EH (cell line): ENCODE data around the gene ZNF792.
"Not testable (repeated sequence)": the region's sequence is repeated elsewhere in the genome, so short reads cannot be mapped to it uniquely, and the experiment has no call there.

ENCODE experiments used
- DNase-seq: peaks from one replicate; pipeline ENCODE4 v3.0.0-alpha.2; 2015; ENCODE audit warnings: low read depth

The ZNF792 gene

GRCh38 chr19:34963573-34964406, at the start of gene ZNF792:
Gene ZNF792, minus strand, starts transcription at chr19:34964229. Its CDS starts 567 bp downstream, at chr19:34963662.
- peak; percentile 59 for DNase-seq

- DNase-seq: peak; percentile 51
These were observed 49.2 kb upstream of the ZNF792 start for GRCh38 chr19:35013041-35013819.

DNA sequence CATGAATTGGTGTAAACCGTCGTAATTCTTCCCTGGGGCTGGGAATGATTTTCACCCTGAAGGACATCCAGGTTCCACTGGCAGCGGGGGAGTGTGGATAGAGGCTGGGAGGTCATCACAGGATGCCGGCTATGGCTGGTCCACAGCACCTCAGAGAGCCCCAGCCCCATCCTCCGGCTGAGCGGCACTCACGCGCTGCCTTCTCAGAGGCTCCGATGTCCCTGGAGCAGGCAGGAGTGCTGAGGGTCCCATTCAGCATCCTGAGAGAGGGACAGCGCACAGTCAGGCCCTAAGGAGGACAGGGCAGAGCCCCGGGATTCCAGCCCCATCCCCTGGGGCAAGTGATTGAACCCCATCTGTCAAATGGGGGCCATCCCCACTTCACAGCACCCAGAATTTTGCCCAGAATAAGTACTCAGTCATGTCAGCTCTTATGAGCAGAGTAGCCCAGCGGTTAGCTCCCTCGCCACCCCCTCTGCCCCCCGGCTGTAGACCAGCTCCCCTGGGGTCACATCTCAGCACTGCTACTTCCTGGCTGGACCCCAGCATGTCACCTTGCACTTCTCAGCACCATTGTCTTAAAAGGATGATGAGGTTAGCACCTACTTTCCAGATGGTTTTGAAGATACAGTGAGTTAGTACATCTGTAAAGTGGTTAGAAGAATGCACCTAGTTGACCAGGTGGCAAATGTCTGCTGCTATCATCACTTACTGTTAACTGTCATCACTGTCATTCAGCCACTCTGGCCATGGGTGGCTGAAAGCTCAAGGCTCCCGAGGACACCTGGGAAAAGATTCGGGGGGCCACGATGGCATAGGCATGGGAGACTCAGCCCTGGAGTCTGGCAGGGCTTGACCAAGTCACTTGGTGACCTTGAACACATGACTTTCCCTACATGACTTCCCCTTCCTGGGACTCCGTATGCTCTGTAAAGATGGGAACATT, 48.0 kb upstream of the ZNF792 start:
- no peak for DNase-seq

DNA sequence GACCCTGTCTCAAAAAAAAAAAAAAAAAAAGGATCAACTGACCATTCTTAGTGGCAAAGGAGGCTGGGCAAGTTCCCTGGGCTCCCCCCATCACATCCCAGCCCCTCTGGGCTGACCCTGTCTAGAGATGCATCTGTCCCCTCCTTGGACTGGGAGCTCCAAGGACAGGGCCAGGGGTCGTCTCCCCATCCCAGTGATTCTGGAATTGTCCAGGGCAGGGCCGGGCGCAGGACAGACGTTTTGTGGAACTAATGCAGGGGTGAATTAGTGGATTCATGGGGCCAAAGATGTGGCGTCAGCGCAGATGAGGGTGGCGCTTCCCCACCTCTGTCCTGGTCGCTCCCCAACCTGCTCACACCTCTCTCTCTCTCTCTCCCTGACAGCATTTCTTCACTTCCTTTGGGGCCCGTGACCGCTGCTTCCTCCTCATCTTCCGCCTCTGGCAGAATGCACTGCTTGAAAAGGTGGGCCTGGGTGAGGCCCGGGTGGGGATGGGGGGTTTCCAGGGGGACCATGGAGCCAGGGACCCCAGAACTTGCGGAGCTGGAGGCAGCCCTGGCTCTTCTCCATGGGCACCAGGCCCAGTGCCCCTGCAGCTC, 47.2 kb upstream of the ZNF792 start:
- DNase-seq: no peak

- DNase-seq: no peak
These were observed 45.7 kb upstream of the ZNF792 start for GRCh38 chr19:35009424-35010415.

DNA sequence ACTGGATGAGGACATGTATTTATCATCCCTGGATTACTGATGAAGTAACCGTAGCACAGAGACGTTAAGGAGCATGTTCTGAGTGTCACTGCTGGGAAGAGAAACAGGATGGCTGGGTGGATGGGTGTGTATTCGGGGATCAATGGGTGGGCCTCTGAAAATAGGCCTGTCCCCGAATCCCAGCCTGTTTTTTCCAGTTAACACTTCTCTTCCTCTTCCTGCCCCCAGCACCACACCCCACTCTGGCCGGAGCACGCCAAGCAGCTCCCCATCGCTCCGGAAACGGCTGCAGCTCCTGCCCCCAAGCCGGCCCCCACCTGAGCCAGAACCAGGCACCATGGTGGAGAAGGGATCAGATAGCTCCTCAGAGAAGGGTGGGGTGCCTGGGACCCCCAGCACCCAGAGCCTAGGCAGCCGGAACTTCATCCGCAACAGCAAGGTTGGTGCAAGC, 44.9 kb upstream of the ZNF792 start:
- DNase-seq: no peak

DNA sequence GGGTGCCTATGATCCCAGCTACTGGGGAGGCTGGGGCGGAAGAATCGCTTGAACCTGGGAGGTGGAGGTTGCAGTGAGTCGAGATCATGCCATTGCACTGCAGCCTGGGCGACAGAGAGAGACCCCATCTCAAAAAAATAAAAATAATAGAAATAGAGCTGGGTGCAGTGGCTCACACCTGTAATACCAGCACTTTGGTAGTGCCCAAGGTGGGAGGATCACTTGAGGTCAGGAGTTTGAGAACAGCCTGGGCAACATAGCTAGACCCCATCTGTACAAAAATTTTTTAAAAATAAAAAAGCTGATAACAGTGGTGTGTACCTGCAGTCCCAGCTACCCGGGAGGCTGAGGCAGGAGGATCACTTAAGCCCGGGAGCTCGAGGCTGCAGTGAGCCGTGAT, 43.4 kb upstream of the ZNF792 start:
- DNase-seq: not testable (repeated sequence)

DNA sequence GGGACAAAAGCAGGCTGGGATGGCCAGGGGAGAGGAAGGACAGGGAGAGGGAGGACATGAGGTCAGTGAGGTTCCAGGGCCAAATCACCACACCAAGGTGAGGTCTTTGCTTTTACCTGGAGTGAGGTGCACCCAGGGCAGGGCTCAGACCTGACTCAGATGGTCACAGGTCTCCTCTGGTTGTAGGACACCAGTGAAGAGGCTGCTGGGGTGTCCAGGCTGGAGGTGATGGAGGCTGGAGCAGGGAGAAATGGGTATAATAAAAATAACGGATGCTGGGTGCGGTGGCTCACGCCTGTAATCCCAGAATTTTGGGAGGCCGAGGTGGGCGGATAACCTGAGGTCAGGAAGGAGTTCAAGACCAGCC, 43.0 kb upstream of the ZNF792 start:
- no peak for DNase-seq

- DNase-seq: peak; percentile 82
These were observed 42.4 kb upstream of the ZNF792 start for GRCh38 chr19:35006342-35006998.

GRCh38 chr19:35006007-35006341, 41.9 kb upstream of the ZNF792 start:
- not testable (repeated sequence) for DNase-seq

GRCh38 chr19:35005256-35005977, 41.4 kb upstream of the ZNF792 start:
- DNase-seq: no peak

DNA sequence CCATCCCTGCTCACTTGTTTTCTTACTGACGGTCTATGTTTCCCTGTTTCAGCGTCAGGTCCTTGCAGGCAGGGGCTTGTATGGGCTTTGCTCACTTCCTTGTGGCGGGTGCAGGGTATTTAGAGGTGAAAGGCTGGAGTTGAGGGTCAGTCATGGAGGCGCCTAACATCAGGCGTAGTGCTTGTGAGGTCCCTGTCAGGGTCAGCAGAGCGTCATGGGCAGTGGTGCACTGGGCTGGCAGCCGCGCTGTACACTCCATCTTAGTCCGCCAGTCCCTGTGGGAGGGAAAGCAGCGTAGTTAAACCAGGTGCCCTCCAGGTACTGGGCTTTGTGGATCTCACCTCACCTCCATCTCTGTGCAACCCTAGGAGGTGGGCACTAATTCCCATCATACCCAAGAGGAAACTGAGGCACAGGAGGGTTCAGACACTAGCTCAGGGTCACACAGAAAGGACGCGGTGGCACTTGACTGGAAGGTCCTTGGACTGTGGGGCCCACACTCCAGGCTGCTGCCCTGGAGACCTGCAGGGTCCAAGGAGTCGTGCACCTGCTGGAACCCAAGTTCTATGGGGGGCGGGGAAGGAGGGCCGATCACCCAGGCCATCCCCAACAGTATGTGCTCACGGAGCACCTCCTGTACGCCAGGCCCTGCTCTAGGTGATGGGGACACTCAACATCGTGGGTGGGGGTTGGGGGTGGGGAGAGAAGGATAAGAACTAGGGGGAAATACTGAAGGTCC, 40.7 kb upstream of the ZNF792 start:
- no peak for DNase-seq

- no peak for DNase-seq
These were observed 38.1 kb upstream of the ZNF792 start for GRCh38 chr19:35002037-35002535.

- peak; percentile 42 for DNase-seq
These were observed 36.8 kb upstream of the ZNF792 start for GRCh38 chr19:35000647-35001501.

DNA sequence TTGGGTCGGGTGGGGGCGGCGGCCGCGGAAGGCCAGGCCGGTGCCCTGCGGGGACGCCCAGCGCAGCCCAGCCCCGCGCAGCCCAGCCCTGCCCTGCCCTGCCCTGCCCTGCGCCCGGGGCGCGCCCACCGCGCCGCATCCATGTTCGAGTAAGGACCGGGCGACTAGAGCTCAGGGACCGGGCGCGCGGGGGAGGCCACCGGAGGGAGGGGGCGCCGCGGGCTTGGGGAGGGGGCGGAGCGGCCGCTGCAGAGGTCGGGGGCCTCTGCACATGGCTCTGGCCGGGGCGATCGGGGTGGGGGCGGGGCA, 36.3 kb upstream of the ZNF792 start:
- DNase-seq: no peak

DNA sequence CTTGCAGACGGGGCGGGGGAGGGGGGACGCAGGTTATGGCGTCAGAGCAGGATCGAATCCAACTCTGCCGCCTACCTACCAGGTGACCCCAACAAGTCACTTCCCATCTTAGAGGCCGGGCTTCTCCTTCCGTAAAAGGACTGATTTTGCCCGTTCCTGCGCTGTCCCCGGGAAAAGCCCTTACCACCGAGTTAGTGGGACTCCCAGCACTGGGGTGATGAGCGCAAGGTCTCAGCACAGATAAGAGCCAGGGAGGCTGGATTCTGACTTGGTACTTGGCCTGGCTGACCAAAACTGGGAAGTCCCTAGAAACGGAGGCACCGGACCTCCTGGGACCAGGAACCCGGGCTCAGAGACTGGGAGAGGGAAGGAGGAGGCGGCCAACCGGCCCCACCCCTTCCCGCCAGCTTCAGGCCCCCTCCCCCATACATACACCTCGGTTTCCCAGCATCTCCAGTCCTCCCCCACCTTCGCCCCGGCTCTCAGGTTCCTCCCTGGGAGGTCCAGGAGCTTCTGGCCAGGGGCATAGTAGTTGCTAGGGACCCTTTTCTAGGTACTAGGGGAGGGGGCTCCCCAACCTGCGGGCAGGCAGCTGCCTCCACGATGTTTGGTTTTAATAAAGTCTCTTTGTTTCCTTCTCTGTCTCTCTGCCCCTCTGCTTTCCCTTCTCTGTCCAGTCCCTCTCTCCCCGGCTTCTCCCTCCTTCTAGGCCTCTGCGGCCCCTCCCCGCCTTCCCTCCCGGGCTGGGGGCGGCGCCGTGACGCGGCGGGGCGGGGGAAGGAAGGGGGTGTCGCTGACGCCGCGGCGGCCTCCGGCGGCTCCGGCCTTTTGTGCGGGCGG, 35.7 kb upstream of the ZNF792 start, which contains the start of gene GRAMD1A:
Gene GRAMD1A, plus strand, starts transcription at position 826 of the 840 bp plus-strand sequence. CDS start 156 bp downstream, outside the sequence.
- peak; percentile 90 for DNase-seq
